Gastroesophageal sphincter (tissue), 3 donors: ENCODE measurements around the gene SLC28A1.

Experiments used
- EP300 ChIP-seq: sonication (generic); formaldehyde crosslinking; IDR thresholded peaks from one replicate; pipeline ENCODE4 v1.6.1; 2017; ENCODE audit warnings: antibody characterized with exemption, mild to moderate bottlenecking
- POLR2A ChIP-seq, 2 donors: fragments of 450-650 bp; IDR thresholded peaks; one replicate each; pipeline ENCODE4 v1.6.1; 2017; ENCODE audit warnings: antibody characterized with exemption in 2 of 2, mild to moderate bottlenecking in 2 of 2, moderate library complexity in 1 of 2
- POLR2AphosphoS5 ChIP-seq: sonication (generic); formaldehyde crosslinking; IDR thresholded peaks from one replicate; pipeline ENCODE4 v1.6.1; 2017; ENCODE audit warnings: antibody characterized with exemption
- TF ChIP-seq, protein P1 (sequence below), 4 experiments: fragments of 200-600 bp in 2 of 4; fragments of 450-650 bp in 2 of 4; sonication (generic) in 1 of 4; IDR thresholded peaks; one replicate each; pipeline ENCODE4 v1.5.1; 2017 to 2019; ENCODE audit warnings: antibody characterized with exemption in 4 of 4, mild to moderate bottlenecking in 2 of 4, moderate library complexity in 2 of 4

DNA sequence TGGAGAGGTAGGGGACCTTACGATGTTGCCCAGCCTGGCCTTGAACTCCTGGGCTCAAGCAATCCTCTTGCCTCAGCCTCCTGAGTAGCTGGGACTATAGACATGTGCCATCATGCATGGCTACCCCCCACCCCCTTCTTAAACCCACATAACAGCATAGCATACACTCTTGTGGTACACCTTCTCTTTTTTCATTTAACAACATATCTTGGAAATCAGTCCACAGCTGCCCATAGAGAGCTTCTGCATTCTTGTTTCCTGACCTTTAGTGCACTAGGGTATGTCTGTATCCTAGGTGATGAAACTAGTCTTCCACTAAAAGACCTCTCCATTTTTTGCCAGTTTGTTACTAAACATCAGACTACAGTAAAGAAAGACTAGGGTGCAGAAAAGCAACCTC, 33.0 kb downstream of the SLC28A1 start:
- TF ChIP-seq POLR2A (IDR thresholded peaks at IDR 0.05) (no peak), POLR2AphosphoS5 (no peak), EP300 (no peak)
- TF ChIP-seq, protein P1, sequence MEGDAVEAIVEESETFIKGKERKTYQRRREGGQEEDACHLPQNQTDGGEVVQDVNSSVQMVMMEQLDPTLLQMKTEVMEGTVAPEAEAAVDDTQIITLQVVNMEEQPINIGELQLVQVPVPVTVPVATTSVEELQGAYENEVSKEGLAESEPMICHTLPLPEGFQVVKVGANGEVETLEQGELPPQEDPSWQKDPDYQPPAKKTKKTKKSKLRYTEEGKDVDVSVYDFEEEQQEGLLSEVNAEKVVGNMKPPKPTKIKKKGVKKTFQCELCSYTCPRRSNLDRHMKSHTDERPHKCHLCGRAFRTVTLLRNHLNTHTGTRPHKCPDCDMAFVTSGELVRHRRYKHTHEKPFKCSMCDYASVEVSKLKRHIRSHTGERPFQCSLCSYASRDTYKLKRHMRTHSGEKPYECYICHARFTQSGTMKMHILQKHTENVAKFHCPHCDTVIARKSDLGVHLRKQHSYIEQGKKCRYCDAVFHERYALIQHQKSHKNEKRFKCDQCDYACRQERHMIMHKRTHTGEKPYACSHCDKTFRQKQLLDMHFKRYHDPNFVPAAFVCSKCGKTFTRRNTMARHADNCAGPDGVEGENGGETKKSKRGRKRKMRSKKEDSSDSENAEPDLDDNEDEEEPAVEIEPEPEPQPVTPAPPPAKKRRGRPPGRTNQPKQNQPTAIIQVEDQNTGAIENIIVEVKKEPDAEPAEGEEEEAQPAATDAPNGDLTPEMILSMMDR (IDR thresholded peaks at IDR 0.05): no peak
